Neural cell (in vitro differentiated cells): ENCODE results near the gene RCE1. TPM values are rescaled to one million over a fixed set of nuclear protein-coding genes. Genes with fewer than 3 reads are reported as not detected.

Source experiments
- H2AFZ ChIP-seq: fragments of 200-600, 300-800 bp; sonication (generic), shearing (Covaris generic); 2 replicates; pipeline ENCODE4 v1.6.0; 2014; ENCODE audit warnings: low read depth, mild to moderate bottlenecking, antibody characterized with exemption, low read length, moderate library complexity
- H3F3A ChIP-seq: fragments of 200-600 bp; shearing (Covaris generic); 2 replicates; pipeline ENCODE4 v1.6.1; 2016; ENCODE audit warnings: mild to moderate bottlenecking, moderate library complexity, mixed read lengths, antibody characterized with exemption, low read length; ENCODE audit not compliant: insufficient read depth, poor library complexity, severe bottlenecking
- H3K27ac ChIP-seq: fragments of 200-600, 300-800 bp; sonication (generic), shearing (Covaris generic); 2 replicates; pipeline ENCODE4 v1.5.1; 2014; ENCODE audit warnings: mild to moderate bottlenecking, low read length, moderate library complexity
- H3K27me3 ChIP-seq: fragments of 300-800, 200-600 bp; sonication (generic), shearing (Covaris generic); 2 replicates; pipeline ENCODE4 v1.6.0; 2014; ENCODE audit warnings: mild to moderate bottlenecking, low read depth, low read length, moderate library complexity; ENCODE audit not compliant: insufficient read depth
- H3K36me3 ChIP-seq: fragments of 300-800, 200-600 bp; sonication (generic), shearing (Covaris generic); 2 replicates; pipeline ENCODE4 v1.5.1; 2014; ENCODE audit warnings: mild to moderate bottlenecking, antibody characterized with exemption, low read length, moderate library complexity; ENCODE audit not compliant: insufficient read depth
- H3K4me2 ChIP-seq: fragments of 300-800, 200-600 bp; sonication (generic), shearing (Covaris generic); 2 replicates; pipeline ENCODE4 v1.6.0; 2014; ENCODE audit warnings: mild to moderate bottlenecking, low read length
- H3K4me3 ChIP-seq: fragments of 300-800, 200-600 bp; sonication (generic), shearing (Covaris generic); 2 replicates; pipeline ENCODE4 v1.5.1; 2014; ENCODE audit warnings: mild to moderate bottlenecking, low read length, moderate library complexity
- H3K79me2 ChIP-seq: fragments of 200-600 bp; shearing (Covaris generic); replicated peaks from 2 replicates; pipeline ENCODE4 v1.6.0; 2014; ENCODE audit warnings: mild to moderate bottlenecking, low read length, moderate library complexity; ENCODE audit not compliant: insufficient read depth
- H3K9ac ChIP-seq: fragments of 300-800, 200-600 bp; sonication (generic), shearing (Covaris generic); 2 replicates; pipeline ENCODE4 v1.6.1; 2016; ENCODE audit warnings: mild to moderate bottlenecking, low read length, mixed read lengths
- H3K9me2 ChIP-seq: fragments of 200-600 bp; shearing (Covaris generic); 2 replicates; pipeline ENCODE4 v1.6.1; 2016; ENCODE audit warnings: mild to moderate bottlenecking, low read length, mixed read lengths; ENCODE audit not compliant: insufficient read depth
- H3K9me3 ChIP-seq: fragments of 200-600, 300-800 bp; sonication (generic), shearing (Covaris generic); 2 replicates; pipeline ENCODE4 v1.6.1; 2016; ENCODE audit warnings: mild to moderate bottlenecking, mixed run types, low read length, moderate library complexity, mixed read lengths
- H4K20me1 ChIP-seq: fragments of 200-600 bp; shearing (Covaris generic); 2 replicates; pipeline ENCODE4 v1.6.1; 2016; ENCODE audit warnings: mild to moderate bottlenecking, mixed run types; ENCODE audit not compliant: insufficient read depth
- CTCF ChIP-seq: fragments of 450-650 bp; IDR thresholded peaks from 2 replicates; pipeline ENCODE4 v1.5.1; 2014; ENCODE audit warnings: antibody characterized with exemption, mild to moderate bottlenecking, moderate library complexity; ENCODE audit not compliant: poor library complexity, severe bottlenecking
- EP300 ChIP-seq: fragments of 450-650 bp; conservative IDR thresholded peaks from 2 replicates; pipeline ENCODE4 v1.6.1; 2014; ENCODE audit warnings: antibody characterized with exemption, mild to moderate bottlenecking, moderate library complexity; ENCODE audit not compliant: poor library complexity, severe bottlenecking
- EZH2 ChIP-seq: fragments of 200-600, 300-800 bp; shearing (Covaris generic), sonication (generic); IDR thresholded peaks from 2 replicates; pipeline ENCODE4 v1.6.1; 2014; ENCODE audit warnings: antibody characterized with exemption, low read length, borderline replicate concordance, mild to moderate bottlenecking; ENCODE audit not compliant: insufficient read depth, poor library complexity, severe bottlenecking
- MXI1 ChIP-seq: fragments of 450-650 bp; conservative IDR thresholded peaks from 2 replicates; pipeline ENCODE4 v1.6.1; 2014; ENCODE audit warnings: antibody characterized with exemption, mild to moderate bottlenecking; ENCODE audit not compliant: poor library complexity, severe bottlenecking
- POLR2AphosphoS5 ChIP-seq: IDR thresholded peaks from 2 replicates; pipeline ENCODE4 v1.6.1; 2012
- RAD21 ChIP-seq: fragments of 450-650 bp; conservative IDR thresholded peaks from 2 replicates; pipeline ENCODE4 v1.6.1; 2014; ENCODE audit warnings: antibody characterized with exemption, mild to moderate bottlenecking, moderate library complexity
- REST ChIP-seq: IDR thresholded peaks from 2 replicates; pipeline ENCODE4 v1.6.1; 2012; ENCODE audit warnings: borderline replicate concordance
- SMC3 ChIP-seq: fragments of 450-650 bp; conservative IDR thresholded peaks from 2 replicates; pipeline ENCODE4 v1.6.1; 2014; ENCODE audit warnings: antibody characterized with exemption, mild to moderate bottlenecking, moderate library complexity; ENCODE audit not compliant: poor library complexity
- TAF1 ChIP-seq: IDR thresholded peaks from 2 replicates; pipeline ENCODE4 v1.6.1; 2012; ENCODE audit warnings: low read depth
- polyA plus RNA-seq: library from polyadenylated mRNA; depleted of rRNA; stranded (reverse); fragments of >200 nt; gene quantifications from 2 replicates; pipeline ENCODE4 v1.2.3, GENCODE V29; 2014

Gene RCE1
- polyA plus RNA-seq, 1 donor from 2014 or later = 50.5 TPM

- H3K27me3 ChIP-seq = no peaks in the 10 kb centered on the region
- no peak overlapping the region for H3K4me3 ChIP-seq
- no peaks in the 10 kb centered on the region for H3K36me3 ChIP-seq
- H2AFZ ChIP-seq = no peak overlapping the region
- H3K27ac ChIP-seq = no peak overlapping the region
- H3K4me2 ChIP-seq = no peak overlapping the region
- H4K20me1 ChIP-seq = no peaks in the 10 kb centered on the region
- H3K9ac ChIP-seq = no peak overlapping the region
- H3F3A ChIP-seq = no peaks in the 10 kb centered on the region
- TF ChIP-seq CTCF = no peak
- TF ChIP-seq SMC3 = no peak
- no peak for TF ChIP-seq EZH2
- no peak for TF ChIP-seq RAD21
- no peak for TF ChIP-seq EP300
- no peak for TF ChIP-seq TAF1
- no peak for TF ChIP-seq POLR2AphosphoS5
- no peak for TF ChIP-seq MXI1
- no peak for TF ChIP-seq REST
- no peaks in the 10 kb centered on the region for H3K79me2 ChIP-seq
- no peaks in the 10 kb centered on the region for H3K9me2 ChIP-seq
- H3K9me3 ChIP-seq = no peaks in the 10 kb centered on the region
Measured at GRCh38 chr11:66834943-66835342, 8.3 kb upstream of the RCE1 start.

- no peaks in the 10 kb centered on the region for H3K9me2 ChIP-seq
- TF ChIP-seq TAF1 (no peak), REST (no peak), POLR2AphosphoS5 (no peak), RAD21 (no peak), SMC3 (no peak), EP300 (no peak), EZH2 (no peak), MXI1 (no peak), CTCF (no peak)
- H3F3A ChIP-seq = no peaks in the 10 kb centered on the region
- H3K79me2 ChIP-seq = no peaks in the 10 kb centered on the region
- no peak overlapping the region for H3K9ac ChIP-seq
- H3K9me3 ChIP-seq = no peaks in the 10 kb centered on the region
- no peak overlapping the region for H2AFZ ChIP-seq
- no peak overlapping the region for H3K4me3 ChIP-seq
- no peaks in the 10 kb centered on the region for H3K27me3 ChIP-seq
- H3K36me3 ChIP-seq = no peaks in the 10 kb centered on the region
- H3K27ac ChIP-seq = no peak overlapping the region
- H4K20me1 ChIP-seq = no peaks in the 10 kb centered on the region
- H3K4me2 ChIP-seq = no peak overlapping the region
Measured at GRCh38 chr11:66835768-66836405, 7.4 kb upstream of the RCE1 start.
